NCI-H1417 (cell line): ENCODE results near the gene NUP214.
"Not testable (repeated sequence)": the region's sequence is repeated elsewhere in the genome, so short reads cannot be mapped to it uniquely, and the experiment has no call there.

Source experiments
- DNase-seq, 3 experiments: peaks; one replicate each; lab custom pipeline; 2025; lab: John Stamatoyannopoulos, UW

Gene NUP214

GRCh38 chr9:131096269-131097125 is 28.9 kb upstream of the NUP214 start, which contains the start of gene AIF1L:
Gene AIF1L (plus strand): TSS chr9:131096531. CDS start chr9:131096630, 99 bp downstream.
- DNase-seq = peak; percentile 54 to 85 (median 80)

GRCh38 chr9:131097126-131097947 is 28.0 kb upstream of the NUP214 start:
- DNase-seq = peak in 1 of 3 experiments; percentile 40

GRCh38 chr9:131097948-131098278 is 27.5 kb upstream of the NUP214 start:
- DNase-seq = no peak

GRCh38 chr9:131098391-131099101 is 26.8 kb upstream of the NUP214 start:
- DNase-seq = no peak

- no peak for DNase-seq
Observed at GRCh38 chr9:131099102-131099606, 26.2 kb upstream of the NUP214 start.

GRCh38 chr9:131099845-131100244 is 25.5 kb upstream of the NUP214 start:
- not testable (repeated sequence) for DNase-seq

GRCh38 chr9:131100445-131100844 is 24.9 kb upstream of the NUP214 start:
- DNase-seq = no peak

GRCh38 chr9:131101207-131101964 is 24.0 kb upstream of the NUP214 start:
- DNase-seq = no peak

GRCh38 chr9:131103024-131103423 is 22.4 kb upstream of the NUP214 start:
- no peak for DNase-seq

- DNase-seq = no peak
Observed at GRCh38 chr9:131103535-131103934, 21.9 kb upstream of the NUP214 start.

GRCh38 chr9:131104016-131104740 is 21.2 kb upstream of the NUP214 start:
- DNase-seq = no peak

- DNase-seq = no peak
Observed at GRCh38 chr9:131105952-131106351, 19.4 kb upstream of the NUP214 start.

GRCh38 chr9:131107760-131108159 is 17.6 kb upstream of the NUP214 start:
- no peak for DNase-seq

- no peak for DNase-seq
Observed at GRCh38 chr9:131111186-131111853, 14.1 kb upstream of the NUP214 start.

GRCh38 chr9:131111854-131112311 is 13.5 kb upstream of the NUP214 start:
- DNase-seq = no peak

GRCh38 chr9:131112374-131113154 is 12.8 kb upstream of the NUP214 start:
- no peak for DNase-seq

- DNase-seq = no peak
Observed at GRCh38 chr9:131113655-131114054, 11.7 kb upstream of the NUP214 start.

GRCh38 chr9:131114084-131114535 is 11.3 kb upstream of the NUP214 start:
- no peak for DNase-seq

- not testable (repeated sequence) for DNase-seq
Observed at GRCh38 chr9:131115360-131115742, 10.0 kb upstream of the NUP214 start.
